HepG2 (cell line): ENCODE measurements around the gene PLEKHG5. TPM values are rescaled to one million over a fixed set of nuclear protein-coding genes. Genes with fewer than 3 reads are reported as not detected.

Source experiments
- AFF4 ChIP-seq: sonication (generic); formaldehyde crosslinking; IDR thresholded peaks from 2 replicates; pipeline ENCODE4 v1.4.0; 2020; ENCODE audit warnings: missing genetic modification reagents
- AKAP8 ChIP-seq: sonication (generic); formaldehyde crosslinking; IDR thresholded peaks from 2 replicates; pipeline ENCODE4 v1.5.1; 2020; ENCODE audit warnings: mild to moderate bottlenecking, missing genetic modification reagents
- CBX5 ChIP-seq: sonication (generic); formaldehyde crosslinking; IDR thresholded peaks from 2 replicates; pipeline ENCODE4 v1.4.0; 2020; ENCODE audit warnings: missing genetic modification reagents, borderline replicate concordance
- CEBPB ChIP-seq: IDR thresholded peaks from 2 replicates; pipeline ENCODE4 v1.6.1; 2011; ENCODE audit warnings: low read depth, low read length, improper control_type of control experiment, borderline replicate concordance
- FOXO4 ChIP-seq: sonication (generic); formaldehyde crosslinking; conservative IDR thresholded peaks from 2 replicates; pipeline ENCODE4 v1.8.1; 2023; ENCODE audit warnings: missing genetic modification reagents
- IRF1 ChIP-seq: sonication (generic); formaldehyde crosslinking; IDR thresholded peaks from 2 replicates; pipeline ENCODE4 v1.4.0; 2020; ENCODE audit warnings: low read depth, mild to moderate bottlenecking, missing genetic modification reagents
- KLF11 ChIP-seq: IDR thresholded peaks from 2 replicates; pipeline ENCODE4 v1.6.1; 2016; ENCODE audit warnings: missing compliant biosample characterization
- MBD4 ChIP-seq: IDR thresholded peaks from 2 replicates; pipeline ENCODE4 v1.6.1; 2012; ENCODE audit warnings: low read length, inconsistent platforms, borderline replicate concordance
- NFE2L2 ChIP-seq: fragments of 150-350 bp; IDR thresholded peaks from 2 replicates; pipeline ENCODE4 v1.6.1; 2014; ENCODE audit warnings: low read length
- PRDM15 ChIP-seq: sonication (generic); formaldehyde crosslinking; IDR thresholded peaks from 2 replicates; pipeline ENCODE4 v1.4.0; 2020; ENCODE audit warnings: missing genetic modification reagents
- RFX3 ChIP-seq: IDR thresholded peaks from 2 replicates; pipeline ENCODE4 v1.6.1; 2016; ENCODE audit warnings: missing biosample characterization, missing genetic modification reagents
- TARDBP ChIP-seq: sonication (generic); formaldehyde crosslinking; IDR thresholded peaks from 2 replicates; pipeline ENCODE4 v1.8.0; 2022; ENCODE audit warnings: mild to moderate bottlenecking, missing genetic modification reagents
- TOE1 ChIP-seq: sonication (generic); formaldehyde crosslinking; IDR thresholded peaks from 2 replicates; pipeline ENCODE4 v1.4.0; 2020; ENCODE audit warnings: mild to moderate bottlenecking, missing genetic modification reagents
- ZNF235 ChIP-seq: sonication (generic); formaldehyde crosslinking; IDR thresholded peaks from 2 replicates; pipeline ENCODE4 v1.8.1; 2023; ENCODE audit warnings: mild to moderate bottlenecking, missing genetic modification reagents, borderline replicate concordance
- ZNF432 ChIP-seq: sonication (generic); formaldehyde crosslinking; IDR thresholded peaks from 2 replicates; pipeline ENCODE4 v1.5.0; 2020; ENCODE audit warnings: missing genetic modification reagents, mild to moderate bottlenecking, borderline replicate concordance
- ZNF460 ChIP-seq: sonication (generic); formaldehyde crosslinking; IDR thresholded peaks from 2 replicates; pipeline ENCODE4 v1.5.1; 2020; ENCODE audit warnings: missing genetic modification reagents, mild to moderate bottlenecking, borderline replicate concordance
- ZNF547 ChIP-seq: sonication (generic); formaldehyde crosslinking; IDR thresholded peaks from 2 replicates; pipeline ENCODE4 v1.5.1; 2020; ENCODE audit warnings: mild to moderate bottlenecking, missing genetic modification reagents
- ZNF569 ChIP-seq: sonication (generic); formaldehyde crosslinking; IDR thresholded peaks from 2 replicates; pipeline ENCODE4 v1.5.0; 2020; ENCODE audit warnings: mild to moderate bottlenecking, missing genetic modification reagents, moderate library complexity, borderline replicate concordance
- ZNF598 ChIP-seq: sonication (generic); formaldehyde crosslinking; IDR thresholded peaks from 2 replicates; pipeline ENCODE4 v1.5.1; 2020; ENCODE audit warnings: mild to moderate bottlenecking, missing genetic modification reagents, borderline replicate concordance
- ZNF75D ChIP-seq: sonication (generic); formaldehyde crosslinking; IDR thresholded peaks from 2 replicates; pipeline ENCODE4 v1.8.1; 2023; ENCODE audit warnings: missing genetic modification reagents, mild to moderate bottlenecking, borderline replicate concordance
- polyA plus RNA-seq, 8 experiments: library from polyadenylated mRNA; depleted of rRNA in 3 of 8; stranded (reverse) in 7 of 8; unstranded in 1 of 8; fragments of >200 nt; fragmentation: Illumina TruSeq in 4 of 8; extraction: Trizol in 4 of 8; gene quantifications; 2 replicates each; pipeline versions ENCODE4 v1.2.1 to v1.2.3, GENCODE V29; 2011 to 2016; ENCODE audit warnings: low read depth in 4 of 8, missing spikeins in 1 of 8, mixed read lengths in 1 of 8; ENCODE audit not compliant: insufficient read depth in 1 of 8
- total RNA-seq, 5 experiments: library from RNA; depleted of rRNA; stranded (reverse); fragments of >200 nt; fragmentation: Illumina TruSeq; extraction: Trizol; gene quantifications; 2 replicates each; pipeline ENCODE4 v1.2.3, GENCODE V29; 2016; ENCODE audit warnings: low read depth in 1 of 5

PLEKHG5 gene
- total and polyA plus RNA-seq, 2 of the 13 experiments (the other 11 are each of a cell fraction or from before 2014, with no cell fraction given): 1.9 to 3.5 TPM

GRCh38 chr1:6447016-6447817 is 44.2 kb downstream of the PLEKHG5 start (continued):
- TF ChIP-seq ZNF432 (CRISPR knock-in tag) (no peak), ZNF75D (CRISPR knock-in tag) (no peak), FOXO4 (CRISPR knock-in tag) (0 out of 2 replicates have a peak, but pooled peaks have one; percentile 72), CEBPB (no peak), TOE1 (peak; percentile 64; the same call in 1 of the 2 replicates), MBD4 (no peak), CBX5 (no peak), KLF11 (CRISPR knock-in tag) (no peak; the same call in 1 of the 2 replicates), AKAP8 (CRISPR knock-in tag) (peak; percentile 98), AFF4 (CRISPR knock-in tag) (no peak), ZNF235 (CRISPR knock-in tag) (peak; percentile 63; the same call in 1 of the 2 replicates), PRDM15 (CRISPR knock-in tag) (peak; percentile 37; the same call in 1 of the 2 replicates), RFX3 (no peak), TARDBP (CRISPR knock-in tag) (peak; percentile 99), ZNF569 (CRISPR knock-in tag) (0 out of 2 replicates have a peak, but pooled peaks have one; percentile 49), ZNF547 (peak; percentile 93), IRF1 (CRISPR knock-in tag) (no peak), ZNF598 (CRISPR knock-in tag) (no peak), NFE2L2 (no peak), ZNF460 (CRISPR knock-in tag) (peak; percentile 36; the same call in 1 of the 2 replicates)
